ENCODE results near the gene TNXB.
"Not testable (repeated sequence)": the region's sequence is repeated elsewhere in the genome, so short reads cannot be mapped to it uniquely, and the experiment has no call there.

DNA sequence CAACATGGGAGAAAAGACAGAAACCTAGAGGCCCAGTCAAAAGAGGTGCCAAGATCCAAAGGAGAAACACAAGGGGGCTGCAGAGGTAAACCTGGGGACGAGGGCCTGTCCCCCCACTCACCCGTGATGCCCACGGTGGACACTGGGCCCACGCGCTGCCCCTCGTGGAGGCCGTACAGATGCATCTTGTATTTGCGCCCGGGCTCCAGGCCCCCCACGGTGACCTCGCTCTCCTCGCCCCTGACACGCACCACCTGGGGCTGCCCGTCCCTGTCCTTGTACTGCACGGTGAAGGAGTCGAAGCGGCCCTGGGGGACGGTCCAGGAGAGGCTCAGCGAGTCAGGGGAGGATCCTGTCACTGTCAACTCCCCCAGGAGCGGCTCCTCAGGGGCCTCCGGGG lies 60.0 kb downstream of the TNXB start:
- not testable (repeated sequence) for TF ChIP-seq POLR2A (IDR thresholded peaks at IDR 0.05; ENCODE audit: low read depth, low read length); CTCF (conservative IDR thresholded peaks at IDR 0.05; ENCODE audit: low read depth, low read length); ELK1 (IDR thresholded peaks at IDR 0.05; ENCODE audit: borderline replicate concordance, low read depth, low read length); NFE2L2 (IDR thresholded peaks at IDR 0.05; ENCODE audit: low read depth, low read length); RAD21 (IDR thresholded peaks at IDR 0.05; ENCODE audit: low read length); CEBPB (IDR thresholded peaks at IDR 0.05; ENCODE audit: low read depth, low read length); CHD1 (IDR thresholded peaks at IDR 0.05; ENCODE audit: low read depth, low read length); MAZ (IDR thresholded peaks at IDR 0.05; ENCODE audit: borderline replicate concordance, low read depth, low read length); MAFK (IDR thresholded peaks at IDR 0.05; ENCODE audit: low read depth, low read length); BHLHE40 (IDR thresholded peaks at IDR 0.05; ENCODE audit: low read depth, low read length)
- TF ChIP-seq, protein P1, sequence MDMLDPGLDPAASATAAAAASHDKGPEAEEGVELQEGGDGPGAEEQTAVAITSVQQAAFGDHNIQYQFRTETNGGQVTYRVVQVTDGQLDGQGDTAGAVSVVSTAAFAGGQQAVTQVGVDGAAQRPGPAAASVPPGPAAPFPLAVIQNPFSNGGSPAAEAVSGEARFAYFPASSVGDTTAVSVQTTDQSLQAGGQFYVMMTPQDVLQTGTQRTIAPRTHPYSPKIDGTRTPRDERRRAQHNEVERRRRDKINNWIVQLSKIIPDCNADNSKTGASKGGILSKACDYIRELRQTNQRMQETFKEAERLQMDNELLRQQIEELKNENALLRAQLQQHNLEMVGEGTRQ (IDR thresholded peaks at IDR 0.05; ENCODE audit: low read depth, low read length), result not testable (repeated sequence)
